ENCODE data around the gene ARHGEF12.

DNA sequence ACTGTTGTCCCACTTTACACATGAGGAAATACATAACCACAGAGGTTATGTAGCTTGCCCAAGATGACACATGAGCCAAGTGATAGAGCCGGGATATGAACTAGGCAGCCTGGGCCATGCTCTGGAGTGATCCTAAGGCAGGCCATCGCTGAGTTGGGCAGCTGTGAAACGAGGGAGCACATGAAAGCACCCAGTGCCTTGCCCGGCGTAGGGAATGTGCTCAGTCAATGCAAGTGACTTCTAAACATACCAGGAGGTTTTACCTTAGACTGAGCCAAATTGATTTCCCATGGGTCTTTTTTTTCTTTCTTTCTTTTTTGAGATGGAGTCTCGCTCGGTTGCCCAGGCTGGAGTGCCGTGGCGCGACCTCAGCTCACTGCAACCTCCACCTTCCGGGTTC lies 185.8 kb downstream of the ARHGEF12 start:
- TF ChIP-seq, protein P1, sequence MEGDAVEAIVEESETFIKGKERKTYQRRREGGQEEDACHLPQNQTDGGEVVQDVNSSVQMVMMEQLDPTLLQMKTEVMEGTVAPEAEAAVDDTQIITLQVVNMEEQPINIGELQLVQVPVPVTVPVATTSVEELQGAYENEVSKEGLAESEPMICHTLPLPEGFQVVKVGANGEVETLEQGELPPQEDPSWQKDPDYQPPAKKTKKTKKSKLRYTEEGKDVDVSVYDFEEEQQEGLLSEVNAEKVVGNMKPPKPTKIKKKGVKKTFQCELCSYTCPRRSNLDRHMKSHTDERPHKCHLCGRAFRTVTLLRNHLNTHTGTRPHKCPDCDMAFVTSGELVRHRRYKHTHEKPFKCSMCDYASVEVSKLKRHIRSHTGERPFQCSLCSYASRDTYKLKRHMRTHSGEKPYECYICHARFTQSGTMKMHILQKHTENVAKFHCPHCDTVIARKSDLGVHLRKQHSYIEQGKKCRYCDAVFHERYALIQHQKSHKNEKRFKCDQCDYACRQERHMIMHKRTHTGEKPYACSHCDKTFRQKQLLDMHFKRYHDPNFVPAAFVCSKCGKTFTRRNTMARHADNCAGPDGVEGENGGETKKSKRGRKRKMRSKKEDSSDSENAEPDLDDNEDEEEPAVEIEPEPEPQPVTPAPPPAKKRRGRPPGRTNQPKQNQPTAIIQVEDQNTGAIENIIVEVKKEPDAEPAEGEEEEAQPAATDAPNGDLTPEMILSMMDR (IDR thresholded peaks at IDR 0.05) = no peak
- TF ChIP-seq EZH2 (IDR thresholded peaks at IDR 0.05; ENCODE audit: borderline replicate concordance, insufficient read depth, low read depth, low read length, poor library complexity, severe bottlenecking) = no peak
